ENCODE results near the gene EVI5L. TPM values are rescaled to one million over a fixed set of nuclear protein-coding genes. Genes with fewer than 3 reads are reported as not detected.

EVI5L gene
- total and polyA plus RNA-seq, 2 donors (not counting 3 experiments of a cell fraction or from before 2014, with no cell fraction given), result 11.9 to 13.5 TPM

DNA sequence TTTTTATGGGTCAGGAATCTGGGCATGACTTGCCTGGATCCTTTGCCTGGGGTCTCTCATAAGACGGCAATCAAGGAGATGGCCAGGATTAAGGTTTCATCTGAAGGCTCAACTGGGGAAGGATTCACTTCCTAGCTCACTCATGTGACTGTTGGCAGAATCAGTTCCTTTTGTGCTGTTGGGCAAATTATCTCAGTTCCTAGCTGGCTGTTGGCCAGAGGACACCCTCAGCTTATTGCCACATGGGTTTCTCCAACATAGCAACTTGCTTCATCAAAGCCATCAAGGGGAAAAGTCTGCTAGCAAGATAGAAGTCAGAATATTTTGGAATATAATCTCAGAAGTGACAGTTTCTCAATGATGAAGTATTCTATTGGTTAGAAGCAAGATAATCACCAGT is 12.2 kb upstream of the EVI5L start:
- ChIA-PET CTCF (interaction anchor here (0.8 kb wide), 1 partner anchor 137 kb away, joined by 3 read pairs; the partner anchor contains the start of gene TRAPPC5), POLR2A (no interaction called here)
- Histone ChIP-seq H3K4me3 (replicated peaks in 1 of 3; ENCODE audit: insufficient read depth in 1 of 3, low read depth in 1 of 3, low read length in 3 of 3) (no peak overlapping the region), H3K27me3 (ENCODE audit: control insufficient read depth in 2 of 2, insufficient read depth in 2 of 2, low read length in 2 of 2) (no peaks in the 10 kb centered on the region), H3K9me1 (replicated peaks; ENCODE audit: control insufficient read depth, extremely low read depth, insufficient read depth, low read length) (no peaks in the 10 kb centered on the region), H3K79me2 (ENCODE audit: control insufficient read depth, insufficient read depth, low read length) (no peaks in the 10 kb centered on the region), H2AFZ (ENCODE audit: low read depth, low read length) (no peak overlapping the region), H3K9ac (replicated peaks; ENCODE audit: extremely low read depth, insufficient read depth, low read length) (no peak overlapping the region), H3K9me3 (replicated peaks; ENCODE audit: control insufficient read depth, insufficient read depth, low read length) (no peaks in the 10 kb centered on the region), H3K4me2 (ENCODE audit: insufficient read depth, low read length) (no peak overlapping the region), H4K20me1 (replicated peaks; ENCODE audit: control insufficient read depth, extremely low read depth, insufficient read depth, low read length) (no peaks in the 10 kb centered on the region), H3K27ac (ENCODE audit: insufficient read depth, low read depth, low read length) (no peak overlapping the region), H3K36me3 (ENCODE audit: control insufficient read depth in 2 of 2, extremely low read depth in 1 of 2, insufficient read depth in 2 of 2, low read length in 2 of 2) (no peaks in the 10 kb centered on the region), H3K4me1 (ENCODE audit: control insufficient read depth, extremely low read depth, insufficient read depth, low read length) (no peaks in the 10 kb centered on the region)
- TF ChIP-seq, protein P1, sequence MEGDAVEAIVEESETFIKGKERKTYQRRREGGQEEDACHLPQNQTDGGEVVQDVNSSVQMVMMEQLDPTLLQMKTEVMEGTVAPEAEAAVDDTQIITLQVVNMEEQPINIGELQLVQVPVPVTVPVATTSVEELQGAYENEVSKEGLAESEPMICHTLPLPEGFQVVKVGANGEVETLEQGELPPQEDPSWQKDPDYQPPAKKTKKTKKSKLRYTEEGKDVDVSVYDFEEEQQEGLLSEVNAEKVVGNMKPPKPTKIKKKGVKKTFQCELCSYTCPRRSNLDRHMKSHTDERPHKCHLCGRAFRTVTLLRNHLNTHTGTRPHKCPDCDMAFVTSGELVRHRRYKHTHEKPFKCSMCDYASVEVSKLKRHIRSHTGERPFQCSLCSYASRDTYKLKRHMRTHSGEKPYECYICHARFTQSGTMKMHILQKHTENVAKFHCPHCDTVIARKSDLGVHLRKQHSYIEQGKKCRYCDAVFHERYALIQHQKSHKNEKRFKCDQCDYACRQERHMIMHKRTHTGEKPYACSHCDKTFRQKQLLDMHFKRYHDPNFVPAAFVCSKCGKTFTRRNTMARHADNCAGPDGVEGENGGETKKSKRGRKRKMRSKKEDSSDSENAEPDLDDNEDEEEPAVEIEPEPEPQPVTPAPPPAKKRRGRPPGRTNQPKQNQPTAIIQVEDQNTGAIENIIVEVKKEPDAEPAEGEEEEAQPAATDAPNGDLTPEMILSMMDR (IDR thresholded peaks at IDR 0.05; ENCODE audit: extremely low read depth in 1 of 2, insufficient read depth in 1 of 2, low read depth in 1 of 2, low read length in 2 of 2), result no peak
- TF ChIP-seq JUN (IDR thresholded peaks at IDR 0.05; ENCODE audit: borderline replicate concordance, insufficient read depth, insufficient read length, low read depth) (no peak), MAX (IDR thresholded peaks at IDR 0.05; ENCODE audit: insufficient read depth, insufficient read length) (no peak), MYC (IDR thresholded peaks at IDR 0.05; ENCODE audit: low read depth, low read length) (no peak), GATA2 (IDR thresholded peaks at IDR 0.05; ENCODE audit: insufficient read depth, insufficient read length, low read depth, low read length) (no peak), POLR2A (IDR thresholded peaks at IDR 0.05; ENCODE audit: low read depth, low read length) (no peak), FOS (IDR thresholded peaks at IDR 0.05; ENCODE audit: borderline replicate concordance, insufficient read depth, low read length) (no peak), POLR2AphosphoS5 (IDR thresholded peaks at IDR 0.05; ENCODE audit: insufficient read depth, low read depth, low read length) (no peak), EZH2 (IDR thresholded peaks at IDR 0.05; ENCODE audit: borderline replicate concordance, low read depth, low read length, severe bottlenecking) (no peak)
- dilution Hi-C loops (cut with MboI; ENCODE audit: extremely low pct_ligation_motif_present, low sequenced_read_pairs), result no loop called here
- no peak for DNase-seq (ENCODE audit: low read depth, low spot score)
- FAIRE-seq, result no peak
- BruUV-seq (replicated peaks), result no TSS peak
- intact Hi-C loops (cut with micrococcal nuclease), result no loop called here

All from endothelial cell of umbilical vein (primary cell).